NOMO-1 treated with DMSO at 0.1 percent for 48 hours (cell line): ENCODE results near the gene PSORS1C1.
A peak's percentile ranks its signal among the peaks of the same experiment; 100 is the strongest.
"Not testable (repeated sequence)": the region's sequence is repeated elsewhere in the genome, so short reads cannot be mapped to it uniquely, and the experiment has no call there.

Experiments
- DNase-seq: peaks from one replicate; lab custom pipeline; 2025; ENCODE audit not compliant: unreplicated experiment; lab: John Stamatoyannopoulos, UW

PSORS1C1 gene, protein sequence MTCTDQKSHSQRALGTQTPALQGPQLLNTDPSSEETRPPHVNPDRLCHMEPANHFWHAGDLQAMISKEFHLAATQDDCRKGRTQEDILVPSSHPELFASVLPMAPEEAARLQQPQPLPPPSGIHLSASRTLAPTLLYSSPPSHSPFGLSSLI

DNA sequence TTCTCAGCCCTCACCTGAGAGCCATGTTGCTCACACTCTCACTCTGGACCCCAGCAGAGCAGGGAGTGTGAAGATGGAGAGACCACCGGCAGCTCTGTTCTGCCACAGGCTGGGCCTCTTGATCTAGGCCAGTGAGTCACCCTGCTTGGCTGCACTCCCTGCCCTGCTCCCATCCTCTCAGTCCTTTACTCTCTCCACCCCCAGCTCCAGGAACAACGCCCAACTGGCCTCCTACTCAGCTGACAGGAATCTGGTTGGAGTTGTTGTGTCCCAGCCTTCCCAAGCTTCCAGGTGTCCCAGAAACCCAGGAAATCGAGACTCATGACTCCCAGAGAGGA is at the start of gene PSORS1C1:
Gene PSORS1C1 (plus strand): TSS at position 260 of the 338 bp plus-strand sequence. CDS start 14,833 bp downstream, outside the sequence.
- DNase-seq, result no peak

DNA sequence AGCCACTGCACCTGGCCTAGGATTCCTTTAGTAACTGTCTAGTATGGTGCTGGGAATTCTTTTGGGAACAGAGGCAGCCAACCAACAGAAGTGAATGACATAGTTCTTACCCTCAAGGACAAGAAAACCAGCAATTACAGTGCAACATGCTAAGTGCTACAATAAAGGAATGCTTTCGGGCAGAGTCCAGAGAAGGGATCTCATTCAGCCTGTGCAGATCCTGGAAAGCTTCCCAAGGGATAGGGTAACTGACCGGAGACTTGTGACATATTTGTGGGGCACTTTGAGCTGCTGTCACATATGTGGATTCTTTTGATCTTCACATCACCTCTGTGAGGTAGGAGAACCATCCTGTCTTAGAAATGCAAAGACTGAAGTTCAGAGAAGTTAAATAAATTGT is 49.0 kb upstream of the PSORS1C1 start:
- DNase-seq, result no peak

DNA sequence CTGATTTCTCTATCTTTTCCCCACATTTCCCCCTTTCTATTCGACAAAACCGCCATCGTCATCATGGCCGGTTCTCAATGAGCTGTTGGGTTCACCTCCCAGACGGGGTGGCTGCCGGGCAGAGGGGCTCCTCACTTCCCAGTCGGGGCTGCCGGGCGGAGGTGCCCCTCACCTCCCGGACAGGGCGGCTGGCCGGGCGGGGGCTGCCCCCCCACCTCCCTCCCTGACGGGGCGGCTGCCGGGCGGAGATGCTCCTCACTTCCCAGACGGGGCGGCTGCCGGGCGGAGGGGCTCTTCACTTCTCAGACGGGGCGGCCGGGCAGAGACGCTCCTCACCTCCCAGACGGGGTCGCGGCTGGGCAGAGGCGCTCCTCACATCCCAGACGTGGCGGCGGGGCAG is 47.6 kb upstream of the PSORS1C1 start:
- not testable (repeated sequence) for DNase-seq

DNA sequence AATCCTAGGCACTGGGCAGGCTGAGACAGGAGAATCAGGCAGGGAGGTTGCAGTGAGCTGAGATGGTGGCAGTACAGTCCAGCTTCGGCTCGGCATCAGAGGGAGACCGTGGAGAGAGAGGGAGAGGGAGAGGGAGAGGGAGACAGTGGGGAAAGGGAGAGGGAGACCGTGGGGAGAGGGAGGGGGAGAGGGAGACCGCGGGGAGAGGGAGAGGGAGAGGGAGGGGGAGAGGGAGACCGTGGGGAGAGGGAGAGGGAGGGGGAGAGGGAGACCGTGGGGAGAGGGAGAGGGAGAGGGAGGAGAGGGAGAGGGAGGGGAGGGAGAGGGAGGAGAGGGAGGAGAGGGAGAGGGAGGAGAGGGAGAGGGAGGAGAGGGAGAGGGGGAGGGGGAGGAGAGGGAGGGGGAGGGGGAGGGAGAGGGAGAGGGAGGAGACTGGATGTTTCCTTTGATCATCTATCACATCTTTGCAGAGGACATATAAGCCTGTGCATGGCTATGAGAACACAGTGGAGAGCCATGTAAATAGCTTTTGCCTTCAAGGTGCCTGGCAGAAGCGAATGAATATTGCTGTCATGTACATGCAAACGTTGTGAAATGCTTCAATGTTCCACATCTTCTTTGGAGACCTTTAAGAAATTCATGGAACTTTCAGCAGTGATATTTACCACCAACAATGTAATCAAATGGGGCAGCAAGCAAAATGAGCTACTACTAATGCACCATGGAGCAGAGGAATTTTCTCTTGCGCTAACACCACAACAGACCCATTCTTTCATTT is 46.5 kb upstream of the PSORS1C1 start:
- DNase-seq, result not testable (repeated sequence)

DNA sequence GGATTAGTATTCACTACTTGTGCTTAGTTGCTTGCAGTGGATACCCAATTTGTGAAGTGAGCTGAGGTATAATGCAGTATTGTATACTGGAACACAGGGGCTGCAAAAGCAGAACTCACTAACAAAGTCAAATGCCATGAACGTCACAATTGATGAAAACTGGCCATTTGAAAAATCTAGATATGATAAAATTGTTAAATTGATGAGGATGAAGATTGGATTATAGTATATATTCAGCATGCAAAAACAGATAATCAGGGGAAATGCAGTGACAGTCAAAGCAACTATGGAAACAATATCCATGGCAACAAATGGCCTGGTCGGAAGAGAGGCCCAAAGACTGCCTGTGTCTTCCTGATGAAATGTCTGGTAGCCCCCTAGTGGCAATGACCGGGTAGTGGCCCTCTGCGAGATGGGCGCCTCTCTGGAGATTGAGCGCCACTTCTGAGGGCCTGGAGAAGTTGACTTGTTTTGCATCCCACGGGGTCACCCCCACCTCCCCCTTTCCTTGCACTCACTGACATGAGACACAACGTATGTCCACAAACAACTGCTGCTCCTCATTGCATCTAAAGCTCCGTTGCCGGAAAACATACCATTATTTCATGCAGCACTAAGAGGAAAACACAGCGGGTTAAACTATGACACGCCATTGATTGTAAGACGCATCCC is 45.8 kb upstream of the PSORS1C1 start:
- peak; percentile 74 for DNase-seq

DNA sequence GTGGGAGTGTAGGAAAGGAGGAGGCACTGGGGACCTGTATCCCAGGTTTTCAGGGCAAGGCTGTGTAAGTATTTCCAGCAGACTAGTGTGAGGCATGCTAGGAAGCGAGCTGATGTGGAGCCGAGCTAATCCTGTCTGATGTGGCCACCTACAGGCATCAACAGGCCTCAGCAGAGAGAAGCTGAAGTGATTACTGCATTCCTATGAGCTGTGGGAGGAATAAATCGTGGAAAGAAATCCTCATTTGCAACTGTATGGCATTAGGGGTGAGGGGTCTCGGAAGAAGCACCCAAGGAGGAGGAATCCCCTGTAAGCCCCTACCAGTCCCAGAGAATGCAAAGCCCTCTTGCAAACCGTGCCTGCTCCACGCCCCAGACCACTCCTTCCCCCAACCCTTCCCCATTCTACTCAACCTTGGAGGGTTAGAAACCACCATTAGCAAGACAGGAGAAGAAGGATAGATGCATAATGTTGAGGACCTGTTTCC is 43.8 kb upstream of the PSORS1C1 start:
- DNase-seq, result no peak

DNA sequence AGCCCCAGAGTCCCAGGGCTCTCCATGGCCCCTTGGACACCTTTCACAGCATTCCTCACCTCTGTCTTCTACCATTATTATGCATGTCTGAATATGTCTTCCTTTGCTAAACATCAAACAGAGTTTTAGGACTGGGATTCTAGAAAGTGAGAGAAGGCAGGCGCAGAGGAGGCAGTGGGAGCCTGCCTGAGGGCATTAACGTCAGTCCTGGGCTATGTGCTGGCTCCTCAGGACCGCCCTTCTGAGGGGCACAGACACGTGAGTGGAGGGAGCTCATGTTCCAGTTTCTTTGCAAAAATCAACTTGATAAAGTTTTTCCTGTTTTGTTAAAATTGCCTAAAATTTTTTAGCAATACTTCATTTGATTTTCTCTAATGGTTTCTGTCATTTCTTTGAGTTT is 40.2 kb upstream of the PSORS1C1 start:
- no peak for DNase-seq

DNA sequence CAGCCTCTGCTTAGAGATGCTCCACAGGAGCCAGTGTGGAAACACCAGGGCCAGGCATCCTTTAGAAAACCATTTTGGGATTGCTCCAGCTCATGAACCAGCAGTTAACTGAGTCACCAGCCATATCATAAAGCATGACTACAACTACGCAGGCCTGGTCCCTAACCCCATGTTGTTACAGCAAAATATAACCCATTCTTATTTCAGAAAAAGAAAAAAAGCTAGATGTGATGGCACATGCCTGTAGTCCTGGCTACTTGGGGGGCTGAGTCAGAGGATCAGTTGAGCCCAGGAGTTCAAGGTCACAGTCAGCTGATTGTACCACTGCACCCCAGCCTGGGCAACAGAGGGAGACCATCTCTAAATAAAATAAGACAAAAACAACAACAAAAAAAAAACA is 39.1 kb upstream of the PSORS1C1 start:
- no peak for DNase-seq

DNA sequence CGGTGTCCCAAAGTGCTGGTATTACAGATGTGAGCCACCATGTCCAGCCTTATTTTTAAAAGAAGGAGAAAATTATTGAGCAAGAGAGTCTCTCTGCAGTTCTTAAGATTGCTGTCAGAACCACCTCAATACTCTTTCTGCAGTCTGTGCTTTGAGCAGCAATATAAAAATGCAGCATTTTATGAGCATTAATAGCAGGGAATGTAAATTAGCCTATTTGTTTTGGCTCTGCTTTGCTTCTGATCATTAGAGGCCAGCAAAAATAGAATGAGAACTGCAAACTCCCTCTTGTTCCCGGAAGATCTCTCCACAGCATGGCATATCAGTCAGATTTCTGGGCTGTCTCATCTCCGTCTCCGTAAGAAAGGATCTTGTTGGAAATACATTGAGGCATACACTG is 38.0 kb upstream of the PSORS1C1 start:
- no peak for DNase-seq

DNA sequence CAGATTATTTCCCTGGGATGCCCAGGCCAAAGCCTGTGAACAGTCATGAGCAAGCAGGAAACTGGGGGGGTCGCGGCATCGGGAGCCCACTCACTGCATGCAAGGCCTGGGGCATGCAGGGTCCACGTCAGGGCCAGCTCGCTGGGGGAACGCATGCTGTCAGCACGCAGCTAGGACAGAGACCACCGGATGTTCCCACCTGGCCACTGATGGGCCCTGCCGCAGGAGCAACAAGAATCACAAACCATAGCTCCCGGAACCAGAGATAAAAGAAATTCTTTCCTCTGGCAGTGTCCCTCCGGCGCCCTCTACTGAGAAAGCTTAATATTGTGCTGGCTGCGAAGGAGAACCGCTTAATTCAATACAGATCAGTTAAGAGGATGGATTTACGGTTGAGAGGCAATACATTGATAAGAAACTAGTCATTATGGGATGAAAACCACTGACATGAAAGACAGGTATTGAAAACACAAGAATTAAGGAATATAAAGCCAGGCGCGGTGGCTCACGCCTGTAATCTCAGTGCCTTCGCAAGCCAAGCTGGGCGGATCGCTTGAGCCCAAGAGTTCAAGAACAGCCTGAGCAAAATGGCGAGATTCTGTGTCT is 34.8 kb upstream of the PSORS1C1 start:
- DNase-seq, result peak; percentile 57

DNA sequence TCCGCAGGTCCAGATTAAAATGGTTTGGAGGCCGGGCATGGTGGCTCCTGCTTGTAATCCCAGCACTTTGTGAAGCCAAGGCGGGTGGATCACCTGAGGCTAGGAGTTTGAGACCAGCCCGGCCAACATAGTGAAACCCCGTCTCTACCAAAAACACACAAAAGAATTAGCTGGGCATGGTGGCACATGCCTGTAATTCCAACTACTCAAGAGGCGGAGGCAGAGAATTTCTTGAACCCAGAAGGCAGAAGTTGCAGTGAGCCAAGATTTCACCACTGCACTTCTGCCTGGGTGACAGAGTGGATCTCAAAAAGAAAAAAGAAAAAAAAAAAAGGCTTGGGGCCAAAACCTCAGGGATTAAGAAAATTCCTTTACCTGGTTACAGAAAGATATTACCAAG is 32.7 kb upstream of the PSORS1C1 start:
- DNase-seq, result no peak

DNA sequence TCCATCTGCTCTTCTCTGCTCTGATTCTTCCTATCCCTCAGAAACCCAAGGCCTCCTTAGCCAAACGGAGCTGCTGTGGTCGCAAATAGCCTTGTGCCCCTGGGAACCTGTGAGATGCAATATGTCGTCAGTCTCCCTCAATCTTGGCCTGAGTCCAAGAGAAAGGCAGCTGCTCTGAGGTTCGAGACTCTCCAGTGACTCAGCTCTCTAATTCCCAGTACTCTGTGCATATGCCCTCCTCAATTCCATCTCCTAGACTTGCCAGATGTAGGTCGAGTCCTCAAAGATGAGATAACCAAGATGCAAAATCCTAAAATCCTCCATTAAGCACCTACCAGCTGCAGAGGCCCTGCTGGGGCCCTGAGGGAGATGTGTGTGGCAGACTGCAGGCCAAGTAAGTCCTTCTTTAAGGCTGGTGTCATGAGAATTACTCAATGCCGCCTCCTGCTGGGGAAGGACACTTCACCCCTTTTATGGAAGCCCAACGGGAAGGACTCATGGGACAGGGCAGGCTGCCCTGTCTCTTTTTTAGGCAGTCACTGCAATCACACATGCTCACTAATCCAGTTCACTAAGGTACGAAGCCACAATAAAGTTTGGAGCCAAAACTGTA is 30.8 kb upstream of the PSORS1C1 start:
- DNase-seq, result peak; percentile 21

DNA sequence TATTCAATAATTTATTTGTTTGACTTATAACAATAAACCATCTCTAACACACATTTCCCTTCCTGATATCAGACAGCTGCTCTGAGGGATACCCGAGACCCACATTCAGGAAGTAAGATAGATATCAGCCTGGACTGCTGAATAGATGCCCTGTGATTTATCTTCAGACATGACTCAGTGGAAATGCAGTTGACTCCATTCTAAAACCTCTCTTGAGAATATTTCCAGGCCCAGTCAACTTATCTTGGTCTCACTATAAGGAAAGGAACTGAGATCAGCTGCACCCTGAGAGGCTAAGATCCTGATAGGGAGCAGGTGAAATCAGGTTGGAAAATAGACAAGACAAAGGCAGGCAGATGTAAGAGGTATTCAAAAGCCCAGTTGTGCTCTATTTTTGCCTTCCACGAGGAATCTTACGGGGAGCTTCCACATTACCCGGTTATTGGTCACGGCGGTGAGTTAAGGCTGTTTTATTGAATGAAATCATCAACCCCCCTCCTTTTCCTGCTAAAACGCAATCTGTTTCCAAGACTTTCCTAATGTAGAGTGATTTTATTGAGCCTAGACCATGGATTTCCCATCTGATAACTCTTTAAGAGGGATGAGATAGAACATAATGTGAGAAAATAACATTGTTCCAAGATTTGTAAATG is 27.7 kb upstream of the PSORS1C1 start:
- no peak for DNase-seq

DNA sequence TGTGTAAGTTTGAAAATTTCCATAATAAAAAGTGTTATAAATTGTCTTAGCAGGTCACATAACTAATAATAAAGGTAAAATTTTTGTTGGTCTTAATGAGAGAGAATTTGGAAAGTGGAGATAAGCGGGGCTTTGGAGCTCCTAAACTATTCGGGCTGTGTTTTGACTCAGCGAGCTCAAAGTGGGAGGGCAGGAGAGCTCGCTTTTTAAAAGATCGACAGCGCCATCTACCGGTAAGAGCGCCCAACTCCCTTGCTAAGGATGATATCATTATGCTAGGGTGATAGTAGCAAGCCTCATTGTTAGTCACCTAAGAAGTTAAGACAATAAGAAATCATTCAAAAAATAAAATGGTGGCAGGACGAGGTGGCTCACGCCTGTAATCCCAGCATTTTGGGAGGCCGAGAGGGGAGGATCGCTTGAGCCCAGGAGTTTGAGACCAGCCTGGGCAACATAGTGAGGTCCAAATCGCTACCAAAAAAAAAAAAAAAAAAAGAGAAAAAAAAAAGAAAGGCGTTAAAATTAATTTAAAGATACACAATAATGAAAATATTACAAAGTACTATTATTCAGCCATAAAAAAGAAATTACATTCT is 27.0 kb upstream of the PSORS1C1 start:
- DNase-seq, result peak; percentile 81

DNA sequence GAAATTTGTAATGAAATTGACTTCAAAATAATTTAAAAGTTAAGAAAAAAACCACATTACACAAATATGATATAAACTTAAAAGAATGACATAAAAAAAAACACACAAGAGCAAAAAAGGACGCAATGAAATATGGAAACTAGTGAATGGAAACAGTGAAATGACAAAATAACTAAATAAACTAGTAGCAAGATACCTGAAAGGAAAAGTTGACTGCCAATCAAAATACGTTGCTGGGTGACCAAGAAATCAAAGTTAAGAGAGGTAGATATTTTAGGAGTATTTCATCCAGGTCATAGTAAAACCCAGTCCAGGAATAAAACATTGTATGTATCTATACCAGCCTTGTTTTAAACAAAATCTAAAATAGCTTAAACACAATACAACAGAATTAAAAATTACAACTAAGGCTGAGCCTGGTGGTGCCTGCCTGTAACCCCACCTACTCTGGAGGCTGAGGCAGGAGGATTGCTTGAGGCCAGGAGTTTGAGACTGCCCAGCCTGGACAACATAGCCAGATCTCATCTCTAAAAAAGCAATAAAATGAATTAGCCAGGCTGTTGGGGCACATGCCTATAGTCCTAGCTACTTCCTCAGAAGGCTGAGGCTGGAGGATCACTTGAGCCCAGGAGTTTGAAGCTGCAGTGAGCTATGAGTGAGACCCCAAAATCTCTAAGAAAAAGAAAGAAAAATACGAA is 24.2 kb upstream of the PSORS1C1 start:
- no peak for DNase-seq

DNA sequence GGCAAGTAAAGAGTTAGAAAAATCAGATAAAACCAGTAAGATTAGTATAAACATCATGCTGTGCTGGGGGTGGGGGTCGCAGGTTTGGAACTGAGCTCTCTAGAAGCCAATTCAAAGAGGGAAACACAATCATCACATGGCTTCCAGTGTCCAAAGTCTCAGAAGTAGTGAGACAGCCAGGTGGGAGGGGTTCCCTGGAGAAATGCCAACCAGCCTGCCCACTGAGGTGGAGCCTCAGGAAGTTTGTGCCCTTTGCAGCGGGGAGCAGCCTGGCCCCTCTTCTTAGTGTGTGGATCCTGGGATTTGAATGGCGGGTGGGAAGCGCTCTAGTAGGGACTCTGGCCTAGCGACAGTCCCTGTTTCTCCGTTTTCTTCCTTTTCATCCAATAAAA is 23.6 kb upstream of the PSORS1C1 start:
- no peak for DNase-seq

DNA sequence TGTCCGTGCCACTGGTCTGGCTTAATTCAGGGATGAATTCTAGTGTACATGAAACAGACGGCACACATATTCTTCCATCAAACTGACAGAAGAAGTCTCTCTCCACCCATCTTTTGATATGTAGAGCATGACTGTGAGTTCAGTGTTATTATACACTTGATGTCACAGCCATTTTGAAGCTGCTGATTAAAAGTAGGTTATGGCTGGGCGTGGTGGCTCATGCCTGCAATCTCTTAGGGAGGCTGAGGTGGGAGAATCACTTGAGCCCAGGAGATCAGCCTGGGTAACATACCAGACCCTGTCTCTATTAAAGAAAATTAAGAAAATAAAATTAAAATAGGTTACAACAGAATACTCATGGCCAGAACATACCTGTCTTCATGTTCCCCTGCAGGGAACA is 22.9 kb upstream of the PSORS1C1 start:
- DNase-seq, result no peak

DNA sequence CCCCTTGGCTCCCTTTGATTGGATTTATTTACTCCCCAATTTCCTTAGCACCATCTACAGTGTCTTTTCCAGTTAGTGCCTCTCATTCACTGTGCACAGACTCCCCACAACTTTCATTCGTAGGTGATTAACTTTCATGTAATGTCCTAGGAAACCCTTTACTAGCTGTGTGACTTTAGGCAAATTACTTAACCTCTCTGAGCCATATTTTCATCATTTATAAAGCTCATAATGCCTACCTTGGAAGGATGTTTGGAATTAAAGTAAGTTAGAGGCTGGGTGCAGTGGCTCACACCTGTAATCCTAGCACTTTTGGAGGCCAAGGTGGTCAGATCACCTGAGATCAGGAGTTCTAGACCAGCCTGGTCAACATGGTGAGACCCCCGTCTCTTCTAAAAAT is 22.4 kb upstream of the PSORS1C1 start:
- no peak for DNase-seq

DNA sequence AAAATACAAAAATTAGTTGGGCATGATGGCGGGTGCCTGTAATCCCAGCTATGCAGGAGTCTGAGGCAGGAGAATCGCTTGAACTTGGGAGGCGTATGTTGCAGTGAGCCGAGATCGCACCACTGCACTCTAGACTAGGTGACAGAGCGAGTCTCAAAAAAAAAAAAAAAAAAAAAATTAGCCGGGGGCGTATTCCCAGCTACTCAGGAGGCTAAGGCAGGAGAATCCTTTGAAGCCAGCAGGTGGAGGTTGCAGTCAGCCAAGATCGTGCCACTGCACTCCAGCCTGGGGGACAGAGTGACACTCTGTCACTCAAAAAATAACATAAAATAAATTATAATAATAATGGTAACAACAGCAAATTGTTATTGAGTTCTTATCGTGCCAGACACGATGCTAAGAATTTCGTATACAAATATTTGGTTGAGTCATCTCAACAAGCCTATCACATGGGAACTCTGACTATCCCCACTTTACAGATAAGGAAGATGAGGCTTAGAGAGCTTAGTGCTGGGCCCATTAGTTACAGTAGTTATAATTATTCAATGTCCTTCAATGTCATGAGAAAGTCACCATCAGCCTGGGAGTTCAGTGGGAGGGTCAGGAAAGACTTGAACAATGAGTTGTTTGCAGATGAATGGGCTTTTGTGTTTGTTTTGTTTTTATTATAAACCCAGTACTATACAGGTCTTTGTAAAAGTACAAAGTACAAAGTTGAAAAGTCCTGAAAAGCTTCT is 21.7 kb upstream of the PSORS1C1 start:
- DNase-seq, result no peak
